Right lung (tissue), 5 donors: Measurements from ENCODE around the gene ATAD1. TPM values are rescaled to one million over a fixed set of nuclear protein-coding genes. Genes with fewer than 3 reads are reported as not detected.
"Not testable (repeated sequence)": the region's sequence is repeated elsewhere in the genome, so short reads cannot be mapped to it uniquely, and the experiment has no call there.

Source experiments
- DNase-seq, 2 donors: peaks; one replicate each; pipeline ENCODE4 v3.0.0-alpha.2; 2013
- polyA plus RNA-seq, 5 donors: library from polyadenylated mRNA; unstranded; fragments of 120-200 nt; gene quantifications; one replicate each; pipeline versions ENCODE4 v1.2.1 to v1.2.3, GENCODE V29; 2013; ENCODE audit warnings: inconsistent platforms in 1 of 5, low replicate concordance in 1 of 5; ENCODE audit not compliant: insufficient read length in 5 of 5, insufficient read depth in 1 of 5

Gene ATAD1
- polyA plus RNA-seq, 5 donors: 38.8 to 65.5 (median 57.6) TPM

- no peak for DNase-seq
Measured at GRCh38 chr10:87849001-87849400, 31.0 kb upstream of the ATAD1 start.

GRCh38 chr10:87847550-87847949, 29.5 kb upstream of the ATAD1 start:
- no peak for DNase-seq

GRCh38 chr10:87846711-87847110, 28.7 kb upstream of the ATAD1 start:
- not testable (repeated sequence) for DNase-seq

- no peak for DNase-seq
Measured at GRCh38 chr10:87846023-87846422, 28.0 kb upstream of the ATAD1 start.

GRCh38 chr10:87845624-87845998, 27.6 kb upstream of the ATAD1 start:
- DNase-seq: no peak

- DNase-seq: no peak
Measured at GRCh38 chr10:87844837-87845623, 27.0 kb upstream of the ATAD1 start.

GRCh38 chr10:87843714-87844113, 25.7 kb upstream of the ATAD1 start:
- no peak for DNase-seq

GRCh38 chr10:87842776-87843497, 24.9 kb upstream of the ATAD1 start:
- no peak for DNase-seq

- DNase-seq: no peak
Measured at GRCh38 chr10:87842220-87842641, 24.2 kb upstream of the ATAD1 start.

- no peak for DNase-seq
Measured at GRCh38 chr10:87841186-87841585, 23.2 kb upstream of the ATAD1 start.

GRCh38 chr10:87838650-87839049, 20.6 kb upstream of the ATAD1 start:
- DNase-seq: no peak

GRCh38 chr10:87837445-87837844, 19.4 kb upstream of the ATAD1 start:
- DNase-seq: no peak

- no peak for DNase-seq
Measured at GRCh38 chr10:87836098-87836497, 18.1 kb upstream of the ATAD1 start.

GRCh38 chr10:87829986-87830729, 12.1 kb upstream of the ATAD1 start:
- DNase-seq: no peak

GRCh38 chr10:87829051-87829450, 11.0 kb upstream of the ATAD1 start:
- not testable (repeated sequence) for DNase-seq

GRCh38 chr10:87827681-87828080, 9.7 kb upstream of the ATAD1 start:
- no peak for DNase-seq

GRCh38 chr10:87826653-87827052, 8.6 kb upstream of the ATAD1 start:
- DNase-seq: no peak

- DNase-seq: no peak
Measured at GRCh38 chr10:87819289-87819585, 1.2 kb upstream of the ATAD1 start.

- peak; percentile 21 for DNase-seq
Measured at GRCh38 chr10:87818505-87819288, 671 bp upstream of the ATAD1 start.

GRCh38 chr10:87816898-87817608, 973 bp downstream of the ATAD1 start:
- DNase-seq: no peak

GRCh38 chr10:87816163-87816897, 1.7 kb downstream of the ATAD1 start:
- no peak for DNase-seq
